OCI-LY7 (cell line): ENCODE measurements around the gene BPTF. TPM values are rescaled to one million over a fixed set of nuclear protein-coding genes. Genes with fewer than 3 reads are reported as not detected.

ENCODE experiments used
- BruUV-seq: library from RNA; stranded (reverse); fragments of 400-500 nt; replicated peaks from 2 replicates; lab custom pipeline; 2021; lab: Mats Ljungman, UMichigan
- CTCF ChIA-PET: fragments of 300-600 bp; sonication (Branson Sonifier 250); formaldehyde crosslinking; loops from one replicate; lab custom pipeline; 2022; ENCODE audit warnings: antibody characterized with exemption; ENCODE audit not compliant: unreplicated experiment; lab: Charles Lee
- POLR2A ChIA-PET: fragments of 300-600 bp; sonication (Branson Sonifier 250); formaldehyde crosslinking; loops from one replicate; lab custom pipeline; 2022; ENCODE audit warnings: antibody characterized with exemption; lab: Charles Lee
- DNase-seq: peaks from one replicate; pipeline ENCODE4 v3.0.0-alpha.2; 2015; ENCODE audit warnings: low spot score
- H2AFZ ChIP-seq: fragments of 200-600 bp; sonication (generic), shearing (Covaris generic); 2 replicates; pipeline ENCODE4 v1.6.1; 2014; ENCODE audit warnings: mild to moderate bottlenecking, antibody characterized with exemption, low read length, moderate library complexity
- H3K27ac ChIP-seq: fragments of 200-600 bp; sonication (generic); 2 replicates; pipeline ENCODE4 v1.5.1; 2014; ENCODE audit warnings: mixed run types, low read depth, mild to moderate bottlenecking, moderate library complexity, low read length, inconsistent platforms; ENCODE audit not compliant: poor library complexity, severe bottlenecking
- H3K36me3 ChIP-seq: fragments of 200-600 bp; sonication (generic); 2 replicates; pipeline ENCODE4 v1.6.1; 2014; ENCODE audit warnings: mild to moderate bottlenecking, antibody characterized with exemption, low read length, moderate library complexity, mixed read lengths; ENCODE audit not compliant: insufficient read depth
- H3K4me1 ChIP-seq: fragments of 200-600 bp; sonication (generic); 2 replicates; pipeline ENCODE4 v1.5.1; 2014; ENCODE audit warnings: mild to moderate bottlenecking, low read length; ENCODE audit not compliant: insufficient read depth, poor library complexity, severe bottlenecking
- H3K4me2 ChIP-seq: fragments of 200-600 bp; sonication (generic); 2 replicates; pipeline ENCODE4 v1.6.1; 2014; ENCODE audit warnings: mild to moderate bottlenecking, low read length
- H3K4me3 ChIP-seq: fragments of 200-600 bp; sonication (generic); 2 replicates; pipeline ENCODE4 v1.5.1; 2014; ENCODE audit warnings: mild to moderate bottlenecking, low read depth, low read length; ENCODE audit not compliant: poor library complexity, severe bottlenecking
- H3K79me2 ChIP-seq: fragments of 200-600 bp; sonication (generic); 2 replicates; pipeline ENCODE4 v1.6.1; 2016; ENCODE audit warnings: low read depth, mild to moderate bottlenecking, low read length, moderate library complexity, mixed read lengths; ENCODE audit not compliant: insufficient read depth
- H3K9me2 ChIP-seq: fragments of 200-600 bp; sonication (generic); 2 replicates; pipeline ENCODE4 v1.6.1; 2016; ENCODE audit warnings: mild to moderate bottlenecking, low read length, mixed read lengths; ENCODE audit not compliant: insufficient read depth
- H3K9me3 ChIP-seq: fragments of 200-600 bp; sonication (generic); 2 replicates; pipeline ENCODE4 v1.6.1; 2014; ENCODE audit warnings: mild to moderate bottlenecking, mixed run types, low read length, mixed read lengths
- H4K20me1 ChIP-seq: fragments of 200-600 bp; sonication (generic); 2 replicates; pipeline ENCODE4 v1.6.1; 2014; ENCODE audit warnings: mild to moderate bottlenecking, antibody characterized with exemption, low read length, moderate library complexity, mixed read lengths; ENCODE audit not compliant: insufficient read depth
- EZH2phosphoT487 ChIP-seq: fragments of 200-600 bp; sonication (generic); IDR thresholded peaks from 2 replicates; pipeline ENCODE4 v1.6.1; 2018; ENCODE audit warnings: low read depth, borderline replicate concordance, mild to moderate bottlenecking, mixed run types, antibody characterized with exemption, low read length, moderate library complexity, mixed read lengths
- intact Hi-C: fragments of 100-400 bp; cut with micrococcal nuclease; formaldehyde crosslinking; loops from one replicate; pipeline ENCODE4 v1.10.0; 2022; ENCODE audit not compliant: unreplicated experiment
- total RNA-seq, 2 experiments: library from RNA; depleted of rRNA in 1 of 2; stranded (reverse); fragments of >200 nt in 1 of 2; shearing (Covaris generic) in 1 of 2; gene quantifications; 2 replicates each; pipeline ENCODE4 v1.2.3, GENCODE V29; 2014 to 2022
- TF ChIP-seq, protein P1 (sequence below): fragments of 200-600 bp; sonication (generic); conservative IDR thresholded peaks from 2 replicates; pipeline ENCODE4 v1.5.1; 2014; ENCODE audit warnings: mild to moderate bottlenecking, antibody characterized with exemption, low read length, moderate library complexity, mixed read lengths

BPTF gene
- total RNA-seq, 2 experiments from 2014 or later = 104 to 212 TPM

DNA sequence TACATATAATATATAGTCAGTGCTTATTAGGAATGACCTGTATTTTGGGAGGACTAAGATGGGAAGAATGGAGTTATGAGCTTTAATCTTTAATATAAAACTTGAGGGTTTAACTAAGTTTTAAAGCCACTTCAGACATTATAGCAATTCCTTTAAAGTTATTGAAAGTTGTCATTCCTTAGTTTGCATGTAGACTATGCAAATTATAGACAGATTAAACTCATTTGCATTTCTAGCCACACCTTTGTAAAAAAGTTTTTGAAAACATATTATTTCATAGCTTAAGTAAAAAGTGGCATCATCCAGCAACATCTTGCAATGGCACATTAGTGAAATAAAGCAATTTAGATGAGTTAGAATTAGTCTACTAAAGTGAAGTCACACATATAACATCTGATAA, 121.2 kb downstream of the BPTF start:
- no peaks in the 10 kb centered on the region for H3K79me2 ChIP-seq
- POLR2A ChIA-PET = interaction anchor here (0.5 to 1.0 kb wide), 2 partner anchors 39 to 154 kb away, joined by 3 to 4 read pairs; no protein-coding TSS in a partner anchor
- no peaks in the 10 kb centered on the region for H3K4me1 ChIP-seq
- H4K20me1 ChIP-seq = no peaks in the 10 kb centered on the region
- H3K36me3 ChIP-seq = peaks cover 98% of the 10 kb centered on the region
- H3K27ac ChIP-seq = no peak overlapping the region
- H3K9me2 ChIP-seq = no peaks in the 10 kb centered on the region
- TF ChIP-seq EZH2phosphoT487 = no peak
- TF ChIP-seq, protein P1, sequence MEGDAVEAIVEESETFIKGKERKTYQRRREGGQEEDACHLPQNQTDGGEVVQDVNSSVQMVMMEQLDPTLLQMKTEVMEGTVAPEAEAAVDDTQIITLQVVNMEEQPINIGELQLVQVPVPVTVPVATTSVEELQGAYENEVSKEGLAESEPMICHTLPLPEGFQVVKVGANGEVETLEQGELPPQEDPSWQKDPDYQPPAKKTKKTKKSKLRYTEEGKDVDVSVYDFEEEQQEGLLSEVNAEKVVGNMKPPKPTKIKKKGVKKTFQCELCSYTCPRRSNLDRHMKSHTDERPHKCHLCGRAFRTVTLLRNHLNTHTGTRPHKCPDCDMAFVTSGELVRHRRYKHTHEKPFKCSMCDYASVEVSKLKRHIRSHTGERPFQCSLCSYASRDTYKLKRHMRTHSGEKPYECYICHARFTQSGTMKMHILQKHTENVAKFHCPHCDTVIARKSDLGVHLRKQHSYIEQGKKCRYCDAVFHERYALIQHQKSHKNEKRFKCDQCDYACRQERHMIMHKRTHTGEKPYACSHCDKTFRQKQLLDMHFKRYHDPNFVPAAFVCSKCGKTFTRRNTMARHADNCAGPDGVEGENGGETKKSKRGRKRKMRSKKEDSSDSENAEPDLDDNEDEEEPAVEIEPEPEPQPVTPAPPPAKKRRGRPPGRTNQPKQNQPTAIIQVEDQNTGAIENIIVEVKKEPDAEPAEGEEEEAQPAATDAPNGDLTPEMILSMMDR = no peak
- intact Hi-C loops = loop anchor here (10.0 kb wide), 1 partner anchor 142 kb away; no protein-coding TSS in a partner anchor
- DNase-seq = no peak
- no peak overlapping the region for H3K4me2 ChIP-seq
- BruUV-seq = no TSS peak
- H2AFZ ChIP-seq = no peak overlapping the region
- no peaks in the 10 kb centered on the region for H3K9me3 ChIP-seq
- H3K4me3 ChIP-seq = no peak overlapping the region
- CTCF ChIA-PET = no interaction called here

DNA sequence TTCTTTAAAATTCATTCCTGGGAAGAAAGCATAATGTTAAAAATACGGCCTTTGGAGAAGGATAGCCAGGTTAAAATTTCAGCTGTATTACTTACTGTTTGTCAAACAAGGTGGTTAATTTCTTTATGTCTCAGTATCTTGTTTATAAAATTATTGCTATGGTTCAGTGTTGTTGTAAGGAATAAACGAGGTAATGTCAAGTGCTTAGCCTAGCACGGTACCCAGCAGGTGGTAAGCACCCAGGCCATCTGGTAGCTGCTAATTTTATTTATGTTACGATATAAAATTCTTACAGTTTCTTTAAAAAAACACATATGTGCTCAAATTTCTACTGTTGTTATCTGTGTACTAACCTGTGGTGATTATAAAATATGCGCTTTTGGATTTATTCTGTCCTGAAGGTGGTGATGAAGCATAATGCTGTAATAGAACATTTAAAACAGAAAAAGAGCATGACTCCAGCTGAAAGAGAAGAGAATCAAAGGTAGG, 122.1 kb downstream of the BPTF start:
- no TSS peak for BruUV-seq
- POLR2A ChIA-PET = no interaction called here
- intact Hi-C loops = loop anchor here (10.0 kb wide), 1 partner anchor 143 kb away; no protein-coding TSS in a partner anchor

DNA sequence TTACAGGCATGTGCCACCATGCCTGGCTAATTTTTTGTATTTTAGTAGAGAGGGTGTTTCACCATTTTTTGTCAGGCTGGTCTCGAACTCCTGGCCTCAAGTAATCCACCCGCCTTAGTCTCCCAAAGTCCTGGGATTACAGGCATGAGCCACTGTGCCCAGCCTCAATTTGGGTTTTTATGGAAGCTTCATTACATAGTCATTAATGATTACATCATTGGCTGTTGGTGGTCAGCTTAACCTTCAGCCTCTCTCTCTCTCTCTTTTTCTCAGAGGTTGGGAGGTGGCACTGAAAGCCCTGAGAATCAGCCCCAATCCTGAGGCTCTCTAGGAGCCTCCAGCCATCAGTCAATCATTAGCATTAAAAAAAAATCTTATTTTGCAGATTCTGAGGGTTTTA, 125.6 kb downstream of the BPTF start:
- Histone ChIP-seq H3K27ac (no peak overlapping the region), H3K36me3 (peaks cover 93% of the 10 kb centered on the region), H3K9me2 (no peaks in the 10 kb centered on the region), H2AFZ (no peak overlapping the region), H3K4me1 (no peaks in the 10 kb centered on the region), H3K4me2 (no peak overlapping the region), H3K79me2 (no peaks in the 10 kb centered on the region), H3K4me3 (no peak overlapping the region), H4K20me1 (no peaks in the 10 kb centered on the region), H3K9me3 (no peaks in the 10 kb centered on the region)
- BruUV-seq = no TSS peak
- ChIA-PET CTCF (no interaction called here), POLR2A (interaction anchor here (0.6 kb wide), 1 partner anchor 515 kb away, joined by 3 read pairs; no protein-coding TSS in a partner anchor)
- intact Hi-C loops = no loop called here
- no peak for TF ChIP-seq EZH2phosphoT487
- TF ChIP-seq, protein P1 = no peak
- no peak for DNase-seq

More for the DNA sequence above, 122.1 kb downstream of the BPTF start:
- no peaks in the 10 kb centered on the region for H3K4me1 ChIP-seq
- TF ChIP-seq, protein P1 = no peak
- no peak for TF ChIP-seq EZH2phosphoT487
- no peak overlapping the region for H3K27ac ChIP-seq
- H3K36me3 ChIP-seq = peaks cover 98% of the 10 kb centered on the region
- no peaks in the 10 kb centered on the region for H3K79me2 ChIP-seq
- no peaks in the 10 kb centered on the region for H3K9me3 ChIP-seq
- H3K4me3 ChIP-seq = no peak overlapping the region
- CTCF ChIA-PET = no interaction called here
- no peak overlapping the region for H3K4me2 ChIP-seq
- H3K9me2 ChIP-seq = no peaks in the 10 kb centered on the region
- no peak overlapping the region for H2AFZ ChIP-seq
- DNase-seq = no peak
- no peaks in the 10 kb centered on the region for H4K20me1 ChIP-seq
